Measurements from ENCODE around the gene DSTYK. TPM values are rescaled to one million over a fixed set of nuclear protein-coding genes. Genes with fewer than 3 reads are reported as not detected.
A peak's percentile ranks its signal among the peaks of the same experiment; 100 is the strongest.

The DSTYK gene
- polyA plus RNA-seq, 6 donors from 2014 or later, result 4.5 to 7.6 (median 5.8) TPM

- Mint-ChIP-seq H3K4me1 (no peaks in the 10 kb centered on the region), H3K4me3 (peak overlapping the region in 1 of 8 donors; percentile 77), H3K9me3 (no peaks in the 10 kb centered on the region), H3K27me3 (peaks cover 0 to 4% (median 0%) of the 10 kb centered on the region in 3 donors), H3K27ac (peak overlapping the region in 1 of 6 donors; percentile 65), H3K36me3 (no peaks in the 10 kb centered on the region)
- DNase-seq (no peak), ATAC-seq (ENCODE audit: low read depth in 2 of 2) (no peak)
These were observed 37.5 kb upstream of the DSTYK start for GRCh38 chr1:205248793-205249601.

GRCh38 chr1:205247130-205247921 lies 35.8 kb upstream of the DSTYK start:
- DNase-seq, result no peak
- Mint-ChIP-seq H3K9me3 (no peaks in the 10 kb centered on the region), H3K4me1 (no peaks in the 10 kb centered on the region), H3K4me3 (no peak overlapping the region), H3K27ac (peak overlapping the region in 1 of 6 donors; percentile 55), H3K27me3 (peaks cover 0 to 4% (median 0%) of the 10 kb centered on the region in 3 donors), H3K36me3 (peaks cover 0 to under 1% of the 10 kb centered on the region in 2 donors)
- ATAC-seq (ENCODE audit: low read depth in 2 of 2), result no peak

- Mint-ChIP-seq H3K4me3 (no peak overlapping the region), H3K27ac (no peak overlapping the region), H3K4me1 (no peaks in the 10 kb centered on the region), H3K9me3 (no peaks in the 10 kb centered on the region), H3K36me3 (peaks cover 0 to 4% of the 10 kb centered on the region in 2 donors), H3K27me3 (peaks cover 0 to 4% (median 0%) of the 10 kb centered on the region in 3 donors)
- ATAC-seq (ENCODE audit: low read depth in 2 of 2) (no peak), DNase-seq (no peak)
These were observed 35.0 kb upstream of the DSTYK start for GRCh38 chr1:205246351-205247119.

GRCh38 chr1:205245096-205245495 lies 33.6 kb upstream of the DSTYK start:
- Mint-ChIP-seq H3K4me3 (no peak overlapping the region), H3K27me3 (peaks cover 0 to 4% (median 0%) of the 10 kb centered on the region in 3 donors), H3K27ac (no peak overlapping the region), H3K9me3 (no peaks in the 10 kb centered on the region), H3K36me3 (peaks cover 0 to 4% of the 10 kb centered on the region in 2 donors), H3K4me1 (no peaks in the 10 kb centered on the region)
- ATAC-seq (ENCODE audit: low read depth in 2 of 2) (no peak), DNase-seq (no peak)

- Mint-ChIP-seq H3K27me3 (peaks cover 0 to 4% (median 0%) of the 10 kb centered on the region in 3 donors), H3K4me3 (no peak overlapping the region), H3K9me3 (no peaks in the 10 kb centered on the region), H3K36me3 (peaks cover 0 to 4% of the 10 kb centered on the region in 2 donors), H3K4me1 (no peaks in the 10 kb centered on the region), H3K27ac (no peak overlapping the region)
- DNase-seq (no peak), ATAC-seq (ENCODE audit: low read depth in 2 of 2) (no peak)
These were observed 32.9 kb upstream of the DSTYK start for GRCh38 chr1:205244384-205244783.

GRCh38 chr1:205243350-205244191 lies 32.1 kb upstream of the DSTYK start:
- H3K36me3 Mint-ChIP-seq, result peaks cover 0 to 4% of the 10 kb centered on the region in 2 donors
- DNase-seq (no peak), ATAC-seq (ENCODE audit: low read depth in 2 of 2) (no peak)
- H3K9me3 Mint-ChIP-seq, result no peaks in the 10 kb centered on the region
- peaks cover 1 to 4% (median 2%) of the 10 kb centered on the region in 3 donors for H3K27me3 Mint-ChIP-seq
- H3K27ac Mint-ChIP-seq, result no peak overlapping the region
- no peak overlapping the region for H3K4me3 Mint-ChIP-seq
- peaks cover 0 to under 1% (median 0%) of the 10 kb centered on the region in 3 donors for H3K4me1 Mint-ChIP-seq

GRCh38 chr1:205241366-205242030 lies 30.0 kb upstream of the DSTYK start:
- H3K4me3 Mint-ChIP-seq, result no peak overlapping the region
- peaks cover 0 to 4% of the 10 kb centered on the region in 2 donors for H3K36me3 Mint-ChIP-seq
- peaks cover 4 to 16% (median 14%) of the 10 kb centered on the region in 3 donors for H3K4me1 Mint-ChIP-seq
- ATAC-seq (ENCODE audit: low read depth in 2 of 2) (no peak), DNase-seq (no peak)
- peaks cover 10 to 25% (median 13%) of the 10 kb centered on the region in 3 donors for H3K27me3 Mint-ChIP-seq
- H3K9me3 Mint-ChIP-seq, result no peaks in the 10 kb centered on the region
- no peak overlapping the region for H3K27ac Mint-ChIP-seq

GRCh38 chr1:205240569-205240968 lies 29.1 kb upstream of the DSTYK start:
- peaks cover 4 to 16% (median 14%) of the 10 kb centered on the region in 3 donors for H3K4me1 Mint-ChIP-seq

GRCh38 chr1:205240118-205240517 lies 28.6 kb upstream of the DSTYK start:
- no peak overlapping the region for H3K4me3 Mint-ChIP-seq
- H3K36me3 Mint-ChIP-seq, result peaks cover 0 to 4% of the 10 kb centered on the region in 2 donors
- DNase-seq (no peak), ATAC-seq (ENCODE audit: low read depth in 2 of 2) (no peak)
- H3K4me1 Mint-ChIP-seq, result peaks cover 4 to 16% (median 14%) of the 10 kb centered on the region in 3 donors
- no peak overlapping the region for H3K27ac Mint-ChIP-seq
- no peaks in the 10 kb centered on the region for H3K9me3 Mint-ChIP-seq
- peaks cover 10 to 28% (median 16%) of the 10 kb centered on the region in 3 donors for H3K27me3 Mint-ChIP-seq

More at GRCh38 chr1:205240569-205240968, 29.1 kb upstream of the DSTYK start:
- DNase-seq, result no peak
- no peak overlapping the region for H3K4me3 Mint-ChIP-seq
- H3K36me3 Mint-ChIP-seq, result peaks cover 0 to 4% of the 10 kb centered on the region in 2 donors
- peaks cover 10 to 28% (median 16%) of the 10 kb centered on the region in 3 donors for H3K27me3 Mint-ChIP-seq
- H3K9me3 Mint-ChIP-seq, result no peaks in the 10 kb centered on the region
- no peak overlapping the region for H3K27ac Mint-ChIP-seq
- ATAC-seq (ENCODE audit: low read depth in 2 of 2), result no peak

GRCh38 chr1:205239078-205239477 lies 27.6 kb upstream of the DSTYK start:
- DNase-seq, result no peak
- peaks cover 10 to 35% (median 16%) of the 10 kb centered on the region in 3 donors for H3K27me3 Mint-ChIP-seq
- H3K4me1 Mint-ChIP-seq, result peaks cover 4 to 16% (median 14%) of the 10 kb centered on the region in 3 donors
- no peak for ATAC-seq (ENCODE audit: low read depth in 2 of 2)
- H3K4me3 Mint-ChIP-seq, result no peak overlapping the region
- H3K9me3 Mint-ChIP-seq, result no peaks in the 10 kb centered on the region
- peaks cover 0 to 4% of the 10 kb centered on the region in 2 donors for H3K36me3 Mint-ChIP-seq
- no peak overlapping the region for H3K27ac Mint-ChIP-seq

- peaks cover 0 to 4% of the 10 kb centered on the region in 2 donors for H3K36me3 Mint-ChIP-seq
- no peaks in the 10 kb centered on the region for H3K9me3 Mint-ChIP-seq
- DNase-seq (no peak), ATAC-seq (ENCODE audit: low read depth in 2 of 2) (peak; percentile 16 to 38)
- H3K27ac Mint-ChIP-seq, result peak overlapping the region in 1 of 6 donors; percentile 9
- H3K4me3 Mint-ChIP-seq, result peak overlapping the region in 1 of 8 donors; percentile 38
- H3K27me3 Mint-ChIP-seq, result peaks cover 15 to 36% (median 16%) of the 10 kb centered on the region in 3 donors
- peaks cover 4 to 16% (median 14%) of the 10 kb centered on the region in 3 donors for H3K4me1 Mint-ChIP-seq
These were observed 26.3 kb upstream of the DSTYK start for GRCh38 chr1:205237526-205238484.

Measured in naive B cell (primary cell).